SK-N-SH (cell line): Measurements from ENCODE around the gene PRKD2. TPM values are rescaled to one million over a fixed set of nuclear protein-coding genes. Genes with fewer than 3 reads are reported as not detected.

Experiments
- CTCF ChIA-PET: fragments of 300-600, 350-600 bp; formaldehyde crosslinking; extraction: SDS; loops from one replicate; lab custom pipeline; 2021; lab: Yijun Ruan, JAX
- POLR2A ChIA-PET: fragments of 350-600 bp; sonication (Branson Sonifier 250); formaldehyde crosslinking; extraction: SDS; loops from one replicate; lab custom pipeline; 2020; ENCODE audit warnings: antibody characterized with exemption, inconsistent platforms; lab: Yijun Ruan, JAX
- DNase-seq: peaks from one replicate; pipeline ENCODE4 v3.0.0; 2012
- H2AFZ ChIP-seq: fragments of 200-600 bp; sonication (generic); 2 replicates; pipeline ENCODE4 v1.8.1; 2016; ENCODE audit warnings: antibody characterized with exemption, mild to moderate bottlenecking, low read depth
- H3F3A ChIP-seq: fragments of 200-600 bp; sonication (generic); replicated peaks from 2 replicates; pipeline ENCODE3; 2016; ENCODE audit warnings: antibody characterized with exemption, mild to moderate bottlenecking; ENCODE audit not compliant: insufficient read depth
- H3K27ac ChIP-seq, 2 experiments: fragments of 200-500 bp in 1 of 2; fragments of 200-600 bp in 1 of 2; sonication (Bioruptor generic) in 1 of 2; sonication (generic), shearing (Covaris generic) in 1 of 2; 2 replicates each; pipeline versions ENCODE4 v1.5.1 to v1.6.1; 2014 to 2016; ENCODE audit warnings: low read depth in 2 of 2, inconsistent platforms in 1 of 2, low read length in 1 of 2, mild to moderate bottlenecking in 1 of 2, mixed read lengths in 1 of 2
- H3K27me3 ChIP-seq: fragments of 200-600 bp; sonication (generic), shearing (Covaris generic); 2 replicates; pipeline ENCODE4 v1.6.1; 2016; ENCODE audit warnings: mixed run types; ENCODE audit not compliant: insufficient read depth
- H3K36me3 ChIP-seq, 2 experiments: fragments of 200-500 bp in 1 of 2; fragments of 200-600 bp in 1 of 2; sonication (Bioruptor generic) in 1 of 2; sonication (generic) in 1 of 2; replicated peaks in 1 of 2; 2 replicates each; pipeline versions ENCODE3 to v1.5.1; 2014 to 2016; ENCODE audit warnings: low read length in 1 of 2, mild to moderate bottlenecking in 1 of 2; ENCODE audit not compliant: insufficient read depth in 2 of 2, control insufficient read depth in 1 of 2
- H3K4me1 ChIP-seq, 2 experiments: fragments of 200-500 bp in 1 of 2; fragments of 200-600 bp in 1 of 2; sonication (Bioruptor generic) in 1 of 2; sonication (generic), shearing (Covaris generic) in 1 of 2; 2 replicates each; pipeline versions ENCODE4 v1.5.1 to v1.6.1; 2014 to 2016; ENCODE audit warnings: low read depth in 1 of 2, low read length in 1 of 2, mixed run types in 1 of 2; ENCODE audit not compliant: insufficient read depth in 2 of 2, control insufficient read depth in 1 of 2
- H3K4me2 ChIP-seq: fragments of 200-600 bp; sonication (generic), shearing (Covaris generic); 2 replicates; pipeline ENCODE4 v1.6.1; 2017; ENCODE audit warnings: mixed run types
- H3K4me3 ChIP-seq, 2 experiments: fragments of 200-500 bp in 1 of 2; fragments of 200-600 bp in 1 of 2; sonication (Bioruptor generic) in 1 of 2; sonication (generic), shearing (Covaris generic) in 1 of 2; 2 replicates each; pipeline versions ENCODE4 v1.5.1 to v1.8.1; 2014 to 2016; ENCODE audit warnings: low read depth in 2 of 2, inconsistent platforms in 1 of 2, low read length in 1 of 2, mild to moderate bottlenecking in 1 of 2, mixed read lengths in 1 of 2, moderate library complexity in 1 of 2
- H3K79me2 ChIP-seq: fragments of 200-600 bp; sonication (generic); 2 replicates; pipeline ENCODE4 v1.8.1; 2017; ENCODE audit warnings: mild to moderate bottlenecking; ENCODE audit not compliant: insufficient read depth
- H3K9ac ChIP-seq: fragments of 200-600 bp; sonication (generic); 2 replicates; pipeline ENCODE4 v1.6.1; 2017; ENCODE audit warnings: mixed run types
- H3K9me2 ChIP-seq: fragments of 200-600 bp; sonication (generic); 2 replicates; pipeline ENCODE4 v1.6.1; 2017; ENCODE audit warnings: mixed run types
- H3K9me3 ChIP-seq: fragments of 200-600 bp; sonication (generic); 2 replicates; pipeline ENCODE4 v1.6.1; 2017; ENCODE audit warnings: mixed run types, mild to moderate bottlenecking, moderate library complexity
- H4K20me1 ChIP-seq: fragments of 200-600 bp; sonication (generic); 2 replicates; pipeline ENCODE4 v1.6.1; 2017; ENCODE audit warnings: mild to moderate bottlenecking, mixed run types; ENCODE audit not compliant: insufficient read depth
- CHD2 ChIP-seq: fragments of 150-350 bp; IDR thresholded peaks from 2 replicates; pipeline ENCODE4 v1.6.1; 2018; ENCODE audit warnings: low read length; ENCODE audit not compliant: partially characterized antibody
- EP300 ChIP-seq, 2 experiments: IDR thresholded peaks; 2 replicates each; pipeline versions ENCODE4 v1.4.0 to v1.6.1; 2012; ENCODE audit warnings: borderline replicate concordance in 1 of 2, low read depth in 1 of 2, low read length in 1 of 2
- EZH2phosphoT487 ChIP-seq: fragments of 200-600 bp; sonication (generic); IDR thresholded peaks from 2 replicates; pipeline ENCODE4 v1.6.1; 2017; ENCODE audit warnings: low read depth, mixed run types, mild to moderate bottlenecking, antibody characterized with exemption, moderate library complexity, borderline replicate concordance
- FOXJ3 ChIP-seq: sonication (generic); formaldehyde crosslinking; IDR thresholded peaks from 2 replicates; pipeline ENCODE4 v1.5.1; 2020; ENCODE audit warnings: mild to moderate bottlenecking, missing genetic modification reagents
- NFIC ChIP-seq: IDR thresholded peaks from 2 replicates; pipeline ENCODE4 v1.4.0; 2012; ENCODE audit warnings: borderline replicate concordance
- NRF1 ChIP-seq: IDR thresholded peaks from 2 replicates; pipeline ENCODE4 v1.6.1; 2012; ENCODE audit warnings: low read depth, mild to moderate bottlenecking, low read length
- RAD21 ChIP-seq: IDR thresholded peaks from 2 replicates; pipeline ENCODE4 v1.6.1; 2012; ENCODE audit warnings: mild to moderate bottlenecking, low read length
- RXRA ChIP-seq: IDR thresholded peaks from 2 replicates; pipeline ENCODE4 v1.4.0; 2012; ENCODE audit warnings: low read depth, mild to moderate bottlenecking, borderline replicate concordance
- SMC3 ChIP-seq: IDR thresholded peaks from 2 replicates; pipeline ENCODE4 v1.6.1; 2012; ENCODE audit warnings: low read depth, low read length, improper control_type of control experiment
- TAF1 ChIP-seq: IDR thresholded peaks from 2 replicates; pipeline ENCODE4 v1.6.1; 2012; ENCODE audit warnings: low read depth, mild to moderate bottlenecking, low read length, moderate library complexity, borderline replicate concordance
- TCF12 ChIP-seq: IDR thresholded peaks from 2 replicates; pipeline ENCODE4 v1.4.0; 2012
- TEAD4 ChIP-seq: IDR thresholded peaks from 2 replicates; pipeline ENCODE4 v1.4.0; 2012; ENCODE audit warnings: mild to moderate bottlenecking, borderline replicate concordance; ENCODE audit not compliant: insufficient read depth
- USF2 ChIP-seq: fragments of 150-350 bp; IDR thresholded peaks from 2 replicates; pipeline ENCODE4 v1.6.1; 2017; ENCODE audit warnings: antibody characterized with exemption, low read length, low read depth, borderline replicate concordance
- ZBTB33 ChIP-seq: IDR thresholded peaks from 2 replicates; pipeline ENCODE4 v1.4.0; 2012; ENCODE audit warnings: low read depth, borderline replicate concordance
- WGBS: methylation state at CpG from one replicate; pipeline ENCODE4 v1.1.6; 2017; ENCODE audit warnings: low lambda C conversion rate; 5-methylcytosine and 5-hydroxymethylcytosine counted together
- polyA plus RNA-seq, 3 experiments: library from polyadenylated mRNA; depleted of rRNA; stranded (reverse); fragments of >200 nt; gene quantifications; 2 replicates each; pipeline ENCODE4 v1.2.3, GENCODE V29; 2012
- TF ChIP-seq, protein P1 (sequence below): fragments of 200-600 bp; sonication (generic); IDR thresholded peaks from 2 replicates; pipeline ENCODE4 v1.6.1; 2017; ENCODE audit warnings: antibody characterized with exemption, mild to moderate bottlenecking, moderate library complexity

PRKD2 gene
- polyA plus RNA-seq, 1 of the 3 experiments (the other 2 are of a cell fraction), result 21.4 TPM

GRCh38 chr19:46656541-46656940, 60.4 kb downstream of the PRKD2 start:
- H3K27me3 ChIP-seq, result no peaks in the 10 kb centered on the region
- no peak overlapping the region for H2AFZ ChIP-seq
- 92% methylated on average over 5 of the region's 5 CpGs for WGBS
- H3K36me3 ChIP-seq, result peaks cover 0 to 6% of the 10 kb centered on the region in 2 experiments
- no peak overlapping the region for H3K27ac ChIP-seq
- CTCF ChIA-PET, result interaction anchor here (0.9 to 1.8 kb wide), 4 partner anchors 12 to 591 kb away, joined by 3 to 6 read pairs (median 4); no protein-coding TSS in a partner anchor
- no peaks in the 10 kb centered on the region for H3K9me2 ChIP-seq
- H3K4me1 ChIP-seq, result peaks cover 0 to 8% of the 10 kb centered on the region in 2 experiments; a peak in 1 of 4 replicates
- peaks cover under 1% of the 10 kb centered on the region for H3F3A ChIP-seq
- H4K20me1 ChIP-seq, result peaks cover 5% of the 10 kb centered on the region; the same call in 1 of the 2 replicates
- no peaks in the 10 kb centered on the region; the same call in 1 of the 2 replicates for H3K79me2 ChIP-seq
- POLR2A ChIA-PET, result interaction anchor here (1.6 kb wide), 1 partner anchor 16 kb away, joined by 9 read pairs; no protein-coding TSS in a partner anchor
- TF ChIP-seq CHD2 (no peak), NRF1 (no peak), TAF1 (no peak), USF2 (no peak), ZBTB33 (no peak), RXRA (no peak), NFIC (no peak), TCF12 (no peak), FOXJ3 (CRISPR knock-in tag) (no peak), RAD21 (no peak), SMC3 (no peak), EP300 (IDR thresholded peaks at IDR 0.05; ENCODE audit: borderline replicate concordance in 1 of 2, low read depth in 1 of 2, low read length in 1 of 2) (no peak), EZH2phosphoT487 (no peak), TEAD4 (no peak)
- TF ChIP-seq, protein P1, sequence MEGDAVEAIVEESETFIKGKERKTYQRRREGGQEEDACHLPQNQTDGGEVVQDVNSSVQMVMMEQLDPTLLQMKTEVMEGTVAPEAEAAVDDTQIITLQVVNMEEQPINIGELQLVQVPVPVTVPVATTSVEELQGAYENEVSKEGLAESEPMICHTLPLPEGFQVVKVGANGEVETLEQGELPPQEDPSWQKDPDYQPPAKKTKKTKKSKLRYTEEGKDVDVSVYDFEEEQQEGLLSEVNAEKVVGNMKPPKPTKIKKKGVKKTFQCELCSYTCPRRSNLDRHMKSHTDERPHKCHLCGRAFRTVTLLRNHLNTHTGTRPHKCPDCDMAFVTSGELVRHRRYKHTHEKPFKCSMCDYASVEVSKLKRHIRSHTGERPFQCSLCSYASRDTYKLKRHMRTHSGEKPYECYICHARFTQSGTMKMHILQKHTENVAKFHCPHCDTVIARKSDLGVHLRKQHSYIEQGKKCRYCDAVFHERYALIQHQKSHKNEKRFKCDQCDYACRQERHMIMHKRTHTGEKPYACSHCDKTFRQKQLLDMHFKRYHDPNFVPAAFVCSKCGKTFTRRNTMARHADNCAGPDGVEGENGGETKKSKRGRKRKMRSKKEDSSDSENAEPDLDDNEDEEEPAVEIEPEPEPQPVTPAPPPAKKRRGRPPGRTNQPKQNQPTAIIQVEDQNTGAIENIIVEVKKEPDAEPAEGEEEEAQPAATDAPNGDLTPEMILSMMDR, result no peak
- TF ChIP-seq, all 33 proteins: peak for 0
- no peak overlapping the region for H3K9ac ChIP-seq
- no peak overlapping the region for H3K4me2 ChIP-seq
- no peak for DNase-seq
- no peaks in the 10 kb centered on the region for H3K9me3 ChIP-seq
- no peak overlapping the region for H3K4me3 ChIP-seq
